Endodermal cell (in vitro differentiated cells): ENCODE results near the gene HMCES. TPM values are rescaled to one million over a fixed set of nuclear protein-coding genes. Genes with fewer than 3 reads are reported as not detected.
A peak's percentile ranks its signal among the peaks of the same experiment; 100 is the strongest.

ENCODE experiments used
- DNase-seq: peaks from one replicate; pipeline ENCODE4 v3.0.0-alpha.2; 2017
- H3K27ac ChIP-seq: 2 replicates; pipeline ENCODE4 v1.5.1; 2013; ENCODE audit warnings: mild to moderate bottlenecking, low read depth, low read length, moderate library complexity
- H3K27me3 ChIP-seq: 2 replicates; pipeline ENCODE4 v1.6.1; 2013; ENCODE audit warnings: mild to moderate bottlenecking, low read length, moderate library complexity; ENCODE audit not compliant: insufficient read depth, control insufficient read depth, poor library complexity, severe bottlenecking
- H3K36me3 ChIP-seq: 2 replicates; pipeline ENCODE4 v1.7.0; 2013; ENCODE audit warnings: mild to moderate bottlenecking, low read length, moderate library complexity; ENCODE audit not compliant: control insufficient read depth, insufficient read depth
- H3K4me1 ChIP-seq: one replicate; pipeline ENCODE4 v1.7.0; 2013; ENCODE audit warnings: low read length; ENCODE audit not compliant: control insufficient read depth, insufficient read depth
- H3K4me3 ChIP-seq: 2 replicates; pipeline ENCODE4 v1.5.1; 2013; ENCODE audit warnings: mild to moderate bottlenecking, low read length, moderate library complexity
- H3K9ac ChIP-seq: 2 replicates; pipeline ENCODE4 v1.6.1; 2013; ENCODE audit warnings: mild to moderate bottlenecking, low read length, moderate library complexity; ENCODE audit not compliant: poor library complexity, severe bottlenecking; ENCODE audit errors: extremely low read depth
- H3K9me3 ChIP-seq: 2 replicates; pipeline ENCODE4 v1.6.1; 2013; ENCODE audit warnings: mild to moderate bottlenecking, low read length, moderate library complexity; ENCODE audit not compliant: control insufficient read depth
- H3K27ac Mint-ChIP-seq: 2 replicates; pipeline ENCODE4 v1.8.0; 2020; ENCODE audit warnings: mixed read lengths
- H3K27me3 Mint-ChIP-seq: 2 replicates; pipeline ENCODE4 v1.8.0; 2021; ENCODE audit warnings: mild to moderate bottlenecking, mixed read lengths; ENCODE audit not compliant: insufficient read depth
- H3K36me3 Mint-ChIP-seq: 2 replicates; pipeline ENCODE4 v1.8.0; 2020; ENCODE audit warnings: low read depth, mixed read lengths
- H3K4me1 Mint-ChIP-seq: 2 replicates; pipeline ENCODE4 v1.8.0; 2020; ENCODE audit warnings: mixed read lengths
- H3K4me3 Mint-ChIP-seq: 2 replicates; pipeline ENCODE4 v1.8.0; 2020; ENCODE audit warnings: mild to moderate bottlenecking, moderate library complexity, mixed read lengths
- H3K9me3 Mint-ChIP-seq: 2 replicates; pipeline ENCODE4 v1.8.0; 2020; ENCODE audit warnings: mild to moderate bottlenecking, mixed read lengths
- CTCF ChIP-seq: fragments of 200-600 bp; sonication (generic); conservative IDR thresholded peaks from 2 replicates; pipeline ENCODE4 v1.5.0; 2021; ENCODE audit warnings: antibody characterized with exemption, mild to moderate bottlenecking
- WGBS, 2 experiments: methylation state at CpG; one replicate each; pipeline versions ENCODE4 v1.1.5 to v1.1.7; 2013; ENCODE audit warnings: missing lambda C conversion rate in 2 of 2, mixed read lengths in 1 of 2; ENCODE audit not compliant: insufficient coverage in 1 of 2, insufficient read length in 1 of 2; 5-methylcytosine and 5-hydroxymethylcytosine counted together
- total RNA-seq, 2 donors: library from RNA; stranded (reverse); fragmentation: NEBNext Ultra II Directional in 1 of 2; extraction: Animal tissue kit (Norgen Biotek cat#: 25700) in 1 of 2; gene quantifications; 2 replicates in 1 of 2; 3 replicates in 1 of 2; pipeline ENCODE4 v1.2.1, GENCODE V29; 2021

HMCES gene
- total RNA-seq, 2 donors from 2014 or later: 42.9 to 46.9 TPM

DNA sequence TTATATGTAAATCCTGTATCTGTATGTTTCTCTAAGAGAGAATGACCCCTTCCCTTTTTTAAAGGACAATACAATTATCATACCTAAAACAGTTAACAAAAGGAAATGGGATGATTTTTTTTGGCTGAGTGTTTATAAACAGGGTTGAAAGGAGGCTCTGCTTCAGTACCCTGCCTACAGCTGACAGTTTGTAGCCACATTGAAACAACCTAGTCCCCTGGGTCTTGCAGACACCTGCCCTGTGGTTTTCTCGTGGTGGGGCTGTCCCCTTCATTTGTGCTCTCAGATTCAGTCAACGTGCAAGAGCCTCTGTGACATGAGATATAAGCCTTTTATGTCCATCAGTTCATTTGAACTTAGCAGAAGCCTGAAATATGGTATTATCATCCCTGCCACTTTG is 2.3 kb upstream of the HMCES start:
- no peak overlapping the region for H3K27ac Mint-ChIP-seq
- no peak overlapping the region for H3K4me3 Mint-ChIP-seq
- no peak for TF ChIP-seq CTCF
- Histone ChIP-seq H3K27ac (no peak overlapping the region), H3K36me3 (peaks cover 65% of the 10 kb centered on the region), H3K4me1 (peaks cover 10% of the 10 kb centered on the region), H3K4me3 (no peak overlapping the region), H3K27me3 (no peaks in the 10 kb centered on the region), H3K9me3 (no peaks in the 10 kb centered on the region), H3K9ac (no peak overlapping the region)
- H3K36me3 Mint-ChIP-seq: peaks cover 57% of the 10 kb centered on the region
- peaks cover 16% of the 10 kb centered on the region for H3K4me1 Mint-ChIP-seq
- no peaks in the 10 kb centered on the region for H3K27me3 Mint-ChIP-seq
- no peak for DNase-seq
- WGBS, 2 experiments: 91 to 100% methylated on average over 2 of the region's 2 CpGs
- no peaks in the 10 kb centered on the region for H3K9me3 Mint-ChIP-seq

- no peaks in the 10 kb centered on the region for H3K9me3 ChIP-seq
- Mint-ChIP-seq H3K4me1 (peaks cover 16% of the 10 kb centered on the region), H3K36me3 (peaks cover 43% of the 10 kb centered on the region), H3K4me3 (peak overlapping the region; percentile 93), H3K27ac (peak overlapping the region; percentile 98), H3K9me3 (no peaks in the 10 kb centered on the region), H3K27me3 (no peaks in the 10 kb centered on the region)
- peak overlapping the region; percentile 89 for H3K27ac ChIP-seq
- 76 to 83% methylated on average over 11 of the region's 11 CpGs for WGBS, 2 experiments
- H3K36me3 ChIP-seq: peaks cover 57% of the 10 kb centered on the region
- TF ChIP-seq CTCF: no peak
- no peaks in the 10 kb centered on the region for H3K27me3 ChIP-seq
- peak; percentile 64 for DNase-seq
- H3K4me1 ChIP-seq: peaks cover 10% of the 10 kb centered on the region
- peak overlapping the region; percentile 90 for H3K4me3 ChIP-seq
- peak overlapping the region; percentile 87 for H3K9ac ChIP-seq
These were observed 820 bp upstream of the HMCES start for GRCh38 chr3:129277829-129278271.

DNA sequence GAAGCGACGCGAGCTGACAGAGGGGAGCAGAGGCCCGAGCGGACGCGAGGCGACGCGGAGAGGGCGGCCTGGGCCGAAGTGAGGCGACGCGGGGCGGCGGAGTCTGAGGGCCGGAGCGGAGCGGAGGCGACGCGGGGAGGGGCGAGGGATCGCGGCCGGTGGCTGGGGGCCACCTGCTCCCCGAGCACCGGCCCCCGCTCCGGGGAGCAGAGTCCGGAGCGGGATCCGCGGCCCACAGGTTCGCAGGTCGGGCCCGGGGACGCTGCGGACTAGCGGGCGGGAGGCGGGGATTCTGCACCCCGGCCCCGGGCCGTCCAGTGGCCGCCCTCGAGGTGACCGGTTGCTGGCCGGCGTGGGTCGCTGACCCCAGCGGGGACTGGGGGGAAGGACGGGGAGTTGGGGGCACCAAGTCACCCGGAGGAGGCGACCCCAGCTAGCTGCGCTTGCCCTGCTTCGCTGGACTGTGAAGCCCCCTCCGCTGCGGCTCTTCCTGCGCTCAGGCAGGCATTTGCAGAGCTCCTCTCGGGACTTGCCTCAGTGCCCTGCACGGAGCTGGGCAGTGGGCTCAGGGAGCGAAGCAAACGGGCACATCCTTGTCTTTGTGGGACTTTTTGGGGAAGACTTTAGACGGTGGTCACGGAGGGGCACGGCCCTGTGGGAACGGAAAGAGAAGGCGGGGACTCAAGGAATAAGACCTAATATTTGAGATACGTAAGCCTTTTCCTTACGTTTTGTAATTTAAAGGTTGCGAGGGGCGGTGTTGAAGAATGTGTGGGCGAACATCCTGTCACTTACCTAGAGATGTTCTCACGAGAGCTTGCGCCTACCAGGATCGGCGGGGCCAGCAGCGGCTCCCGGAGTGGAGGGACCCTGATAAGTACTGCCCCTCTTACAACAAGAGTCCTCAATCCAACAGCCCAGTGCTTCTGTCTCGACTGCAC is 566 bp downstream of the HMCES start:
- H3K4me1 ChIP-seq: peaks cover 10% of the 10 kb centered on the region
- 1% methylated on average over 13 to 82 of the region's 82 CpGs for WGBS, 2 experiments
- H3K4me3 ChIP-seq: peak overlapping the region; percentile 90
- H3K4me1 Mint-ChIP-seq: peaks cover 16% of the 10 kb centered on the region
- no peaks in the 10 kb centered on the region for H3K27me3 ChIP-seq
- peak overlapping the region; percentile 93 for H3K4me3 Mint-ChIP-seq
- no peaks in the 10 kb centered on the region for H3K9me3 Mint-ChIP-seq
- H3K9ac ChIP-seq: peak overlapping the region; percentile 87
- no peaks in the 10 kb centered on the region for H3K9me3 ChIP-seq
- peak; percentile 87 for DNase-seq
- no peak for TF ChIP-seq CTCF
- no peaks in the 10 kb centered on the region for H3K27me3 Mint-ChIP-seq
- H3K36me3 ChIP-seq: peaks cover 44% of the 10 kb centered on the region
- H3K27ac ChIP-seq: peak overlapping the region; percentile 89
- H3K36me3 Mint-ChIP-seq: peaks cover 36% of the 10 kb centered on the region
- H3K27ac Mint-ChIP-seq: peak overlapping the region; percentile 98
